Stromal cell of bone marrow (primary cell): ENCODE measurements around the gene TMEM134.
A peak's percentile ranks its signal among the peaks of the same experiment; 100 is the strongest.
"Not testable (repeated sequence)": the region's sequence is repeated elsewhere in the genome, so short reads cannot be mapped to it uniquely, and the experiment has no call there.

ENCODE experiments used
- DNase-seq: peaks from one replicate; pipeline ENCODE4 v3.0.0-alpha.2; 2012; ENCODE audit warnings: low read depth

TMEM134 gene

DNA sequence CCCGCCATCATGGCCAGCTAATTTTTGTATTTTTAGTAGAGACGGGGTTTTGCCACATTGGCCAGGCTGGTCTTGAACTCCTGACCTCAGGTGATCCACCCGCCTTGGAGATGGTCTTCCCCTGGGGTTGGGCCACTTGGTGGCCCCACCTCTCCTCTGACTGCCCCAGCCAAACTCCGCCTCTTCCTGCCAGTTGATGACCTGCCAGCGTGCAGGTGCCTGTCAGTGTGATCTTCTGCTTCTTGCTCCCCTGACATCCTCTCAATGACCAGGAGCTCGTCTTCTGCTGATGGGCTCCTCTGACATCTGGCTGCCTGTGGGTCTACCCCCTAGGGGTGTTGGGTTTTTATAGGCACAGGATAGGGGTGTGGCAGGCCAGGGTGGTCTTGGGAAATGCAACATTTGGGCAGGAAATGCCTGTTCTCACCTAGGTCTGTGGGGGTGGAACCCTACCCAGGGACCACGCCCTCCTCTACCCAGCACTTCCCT lies 16.9 kb upstream of the TMEM134 start:
- DNase-seq = not testable (repeated sequence)

DNA sequence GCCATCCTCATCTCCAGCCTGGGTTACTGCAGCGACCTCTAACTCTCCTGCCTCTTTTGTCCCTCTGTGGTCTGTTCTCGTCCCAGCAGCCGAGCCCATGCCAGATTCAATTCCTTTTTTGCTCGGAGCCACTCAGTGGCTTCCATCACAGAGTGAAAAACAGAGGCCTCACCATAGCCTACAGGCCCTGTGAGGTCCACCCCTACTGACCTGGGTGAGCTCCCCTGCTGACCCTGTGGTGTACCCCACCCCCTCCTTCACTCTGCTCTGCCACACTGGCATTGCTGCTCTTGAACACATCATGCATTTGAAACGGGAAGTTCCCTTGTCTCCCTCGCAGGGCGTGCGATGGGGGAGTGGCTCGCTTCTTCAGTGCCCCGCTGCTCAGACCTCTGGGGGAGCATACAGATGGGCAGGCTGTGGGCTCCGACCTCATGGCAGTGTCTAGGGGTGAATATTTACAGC lies 15.8 kb upstream of the TMEM134 start:
- DNase-seq = no peak

DNA sequence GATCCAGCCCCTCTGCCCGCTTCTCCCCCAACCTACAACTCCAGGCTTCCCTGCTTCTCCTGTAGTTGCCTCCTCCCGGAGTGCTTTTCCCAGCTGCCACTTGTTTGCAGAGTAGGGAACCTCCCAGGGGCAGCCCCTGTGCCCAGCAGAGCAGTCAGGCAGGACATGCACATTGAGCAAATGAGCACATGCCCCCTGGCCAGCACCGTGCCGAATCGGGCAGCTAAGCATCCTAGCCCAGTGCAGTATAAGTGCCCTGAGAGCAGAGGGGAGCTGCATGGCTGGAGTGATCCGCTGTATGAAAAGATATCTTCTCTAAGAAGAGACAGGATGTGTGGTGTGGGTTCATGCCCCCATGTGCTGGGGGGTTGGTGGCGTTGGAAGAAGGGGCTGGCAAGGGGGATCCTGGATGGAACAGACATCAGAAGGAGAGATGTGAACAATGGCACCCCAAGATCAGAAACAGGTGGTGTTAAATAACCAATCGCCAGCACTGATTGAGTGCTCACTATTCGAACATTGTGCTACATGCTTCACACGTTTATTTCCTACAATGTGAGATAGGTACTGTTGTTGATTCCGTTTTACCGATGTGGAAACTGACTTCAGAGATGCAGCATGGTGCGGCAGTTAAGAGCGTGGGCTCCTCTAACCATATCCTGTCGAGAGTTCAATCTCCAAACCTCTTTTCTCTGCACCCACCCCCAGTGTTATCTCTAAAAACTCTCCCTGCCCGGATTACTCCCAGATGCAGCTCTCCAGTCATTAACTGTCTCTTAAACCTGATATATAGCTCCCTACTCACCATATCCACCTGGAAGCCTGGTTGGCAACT lies 15.0 kb upstream of the TMEM134 start:
- no peak for DNase-seq

DNA sequence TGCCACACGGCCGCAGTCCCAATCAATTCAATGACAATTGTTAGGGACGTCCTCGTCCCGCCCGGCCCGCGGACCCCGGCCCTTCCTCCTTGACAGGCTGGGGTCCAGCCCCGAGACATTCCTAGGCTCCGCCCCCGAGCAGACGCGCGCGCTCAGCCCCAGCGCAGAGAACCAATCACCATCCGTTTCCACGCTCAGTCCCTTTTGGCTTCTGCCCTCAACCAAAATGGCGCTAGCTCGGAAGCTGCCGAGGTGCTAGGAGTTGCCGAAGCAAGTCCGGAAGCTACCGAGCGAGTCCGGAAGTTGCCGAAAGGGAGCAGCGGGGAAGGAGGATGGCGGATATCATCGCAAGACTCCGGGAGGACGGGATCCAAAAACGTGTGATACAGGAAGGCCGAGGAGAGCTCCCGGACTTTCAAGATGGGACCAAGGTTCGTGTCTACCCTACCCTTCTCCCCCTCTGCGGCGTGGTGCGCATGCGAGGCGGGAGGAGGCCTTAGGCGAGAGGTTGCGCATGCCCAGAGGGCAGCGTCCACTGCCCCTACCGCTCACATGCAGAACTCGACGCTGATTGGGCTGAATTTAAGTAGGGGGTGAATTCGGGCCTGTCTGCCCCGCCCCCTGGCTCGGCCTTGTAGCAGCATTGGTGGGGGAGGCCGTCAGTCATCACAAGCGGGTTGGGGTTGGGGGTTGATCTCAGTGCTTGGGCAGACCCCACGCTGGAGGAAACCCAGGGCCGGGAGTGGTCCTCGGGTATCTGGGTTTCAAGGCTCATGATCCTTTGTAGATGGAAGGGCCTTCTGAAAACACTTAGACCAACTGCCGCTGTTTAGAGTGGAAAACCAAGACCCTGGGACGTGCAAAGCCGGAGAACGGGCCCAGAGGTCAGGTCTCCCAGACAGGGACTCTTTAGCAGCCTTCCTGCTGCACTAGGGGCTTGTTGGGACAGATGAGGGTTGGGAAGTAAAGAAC lies 14.1 kb upstream of the TMEM134 start, which contains the start of gene AIP:
Gene AIP (plus strand): TSS at position 200 of the 972 bp plus-strand sequence. CDS start 133 bp downstream, at position 333.
- peak; percentile 97 for DNase-seq

DNA sequence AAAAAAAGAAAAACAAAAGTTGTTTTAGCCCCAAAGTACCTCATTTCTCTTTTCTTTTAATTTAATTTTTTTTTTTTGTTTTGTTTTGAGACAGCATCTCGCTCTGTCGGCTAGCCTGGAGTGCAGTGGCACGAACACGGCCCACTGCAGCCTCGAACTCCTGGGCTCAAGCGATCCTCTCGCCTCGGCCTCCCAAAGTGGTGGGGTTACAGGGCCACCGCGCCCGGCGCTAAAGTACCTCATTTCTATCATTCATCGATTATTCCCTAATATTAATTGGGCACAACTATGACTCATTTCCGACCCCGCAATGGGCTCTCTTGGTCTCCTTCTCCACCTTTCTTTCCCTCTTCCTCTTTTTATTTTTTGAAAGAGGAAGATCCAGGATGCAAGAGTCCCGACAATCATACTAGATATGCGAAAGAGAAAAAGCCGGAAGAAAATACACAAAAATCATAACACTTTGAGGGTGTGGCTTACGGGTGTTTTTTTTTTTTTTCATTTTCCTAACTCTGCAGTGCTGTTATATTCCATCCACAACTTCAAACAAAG lies 13.3 kb upstream of the TMEM134 start:
- DNase-seq = no peak

DNA sequence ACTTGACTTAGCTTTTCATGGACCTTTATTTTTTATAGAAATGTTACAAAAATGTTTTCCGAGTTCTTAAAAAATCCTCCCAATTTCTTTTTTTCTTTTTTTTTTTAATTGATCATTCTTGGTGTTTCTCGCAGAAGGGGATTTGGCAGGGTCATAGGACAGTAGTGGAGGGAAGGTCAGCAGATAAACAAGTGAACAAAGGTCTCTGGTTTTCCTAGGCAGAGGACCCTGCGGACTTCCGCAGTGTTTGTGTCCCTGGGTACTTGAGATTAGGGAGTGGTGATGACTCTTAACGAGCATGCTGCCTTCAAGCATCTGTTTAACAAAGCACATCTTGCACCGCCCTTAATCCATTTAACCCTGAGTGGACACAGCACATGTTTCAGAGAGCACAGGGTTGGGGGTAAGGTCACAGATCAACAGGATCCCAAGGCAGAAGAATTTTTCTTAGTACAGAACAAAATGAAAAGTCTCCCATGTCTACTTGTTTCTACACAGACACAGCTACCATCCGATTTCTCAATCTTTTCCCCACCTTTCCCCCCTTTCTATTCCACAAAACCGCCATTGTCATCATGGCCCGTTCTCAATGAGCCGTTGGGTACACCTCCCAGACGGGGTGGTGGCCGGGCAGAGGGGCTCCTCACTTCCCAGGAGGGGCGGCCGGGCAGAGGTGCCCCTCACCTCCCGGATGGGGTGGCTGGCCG lies 8.4 kb upstream of the TMEM134 start:
- not testable (repeated sequence) for DNase-seq

DNA sequence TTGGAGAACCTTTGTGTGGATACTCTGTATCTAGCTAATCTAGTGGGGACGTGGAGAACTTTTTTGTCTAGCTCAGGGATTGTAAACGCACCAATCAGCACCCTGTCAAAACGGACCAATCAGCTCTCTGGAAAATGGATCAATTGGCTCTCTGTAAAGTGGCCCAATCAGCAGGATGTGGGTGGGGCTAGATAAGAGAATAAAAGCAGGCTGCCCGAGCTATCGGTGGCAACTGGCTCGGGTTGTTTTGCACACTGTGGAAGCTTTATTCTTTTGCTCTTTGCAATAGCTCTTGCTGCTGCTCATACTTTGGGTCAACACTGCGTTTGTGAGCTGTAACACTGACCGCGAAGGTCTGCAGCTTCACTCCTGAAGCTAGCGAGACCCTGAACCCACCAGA lies 7.6 kb upstream of the TMEM134 start:
- not testable (repeated sequence) for DNase-seq

DNA sequence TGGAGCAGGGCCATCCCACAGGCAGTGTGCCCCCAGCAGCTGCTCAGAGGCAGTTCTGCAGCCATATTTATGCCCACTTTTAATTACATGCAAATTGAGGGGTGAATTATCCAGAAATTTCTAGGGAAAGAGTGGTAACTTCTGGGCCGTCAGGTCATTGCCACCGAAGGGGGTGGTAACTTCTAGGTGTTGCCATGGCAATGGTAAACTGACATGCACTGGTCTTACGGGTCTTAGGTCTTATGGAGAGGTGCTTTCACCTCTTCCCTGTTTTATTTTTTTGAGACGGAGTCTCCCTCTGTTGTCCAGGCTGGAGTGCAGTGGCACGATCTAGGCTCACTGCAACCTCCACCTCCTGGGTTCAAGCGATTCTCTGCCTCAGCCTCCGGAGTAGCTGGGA lies 3.8 kb upstream of the TMEM134 start:
- DNase-seq = no peak

DNA sequence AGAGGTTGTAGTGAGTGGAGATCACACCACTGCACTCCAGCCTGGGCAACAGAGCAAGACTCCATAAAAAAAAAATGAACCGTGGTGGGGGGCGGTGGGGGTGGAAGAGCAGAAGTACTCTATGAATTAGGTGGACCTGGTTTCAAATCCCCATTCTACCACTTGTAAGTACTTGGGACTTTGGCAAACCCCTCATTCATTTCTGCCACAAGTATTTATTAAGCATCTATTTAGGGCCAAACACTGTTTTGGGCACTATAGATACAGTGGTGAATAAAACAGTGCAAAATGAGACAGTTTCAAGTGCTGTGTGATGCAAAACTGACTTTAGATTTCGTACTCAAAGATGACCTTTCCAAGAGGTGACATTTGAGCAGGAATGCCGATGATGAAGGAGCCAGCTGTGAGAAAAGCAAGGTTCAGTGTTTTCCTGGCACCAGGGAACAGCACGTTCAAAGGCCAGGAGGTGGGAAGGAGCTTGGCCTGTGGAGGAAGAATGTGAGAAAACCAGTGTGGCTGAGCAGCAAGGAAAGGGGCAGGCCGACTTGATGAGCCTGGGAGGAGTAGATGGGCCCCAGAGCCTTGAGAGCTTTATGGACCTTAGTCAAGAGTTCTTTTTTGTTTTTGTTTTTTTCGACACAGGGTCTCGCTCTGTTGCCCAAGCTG lies 1.4 kb upstream of the TMEM134 start:
- no peak for DNase-seq

DNA sequence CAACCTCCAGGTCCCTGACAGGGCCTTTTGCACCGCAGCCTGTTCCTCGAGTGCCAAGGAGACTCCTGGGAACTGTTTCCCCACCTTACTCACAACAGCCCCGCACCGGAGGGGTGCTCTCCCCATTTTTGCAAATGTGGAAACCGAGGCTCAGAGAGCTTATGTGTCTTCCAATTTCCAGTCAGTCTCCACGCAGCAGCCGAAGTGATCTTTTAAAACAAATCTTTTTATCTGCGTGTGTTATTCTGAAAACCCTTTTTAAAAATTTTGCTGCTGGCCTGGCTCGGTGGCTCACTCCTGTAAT lies 409 bp upstream of the TMEM134 start:
- no peak for DNase-seq

DNA sequence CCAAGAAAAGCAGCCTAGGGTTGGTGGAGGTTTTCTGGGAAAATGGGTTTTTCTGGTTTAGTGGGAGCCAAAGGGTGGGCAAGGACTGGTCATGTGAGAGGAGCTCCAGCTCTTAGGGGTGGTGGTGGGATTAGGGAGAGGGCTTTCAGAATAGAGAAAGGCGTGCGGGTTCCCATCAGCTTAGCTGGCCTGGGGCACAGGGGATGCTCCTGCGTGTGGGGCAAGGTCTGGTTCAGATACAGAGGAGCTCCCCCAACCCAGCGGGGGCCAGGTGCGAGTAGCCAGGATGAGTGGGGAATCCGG lies 644 bp downstream of the TMEM134 start:
- DNase-seq = no peak

DNA sequence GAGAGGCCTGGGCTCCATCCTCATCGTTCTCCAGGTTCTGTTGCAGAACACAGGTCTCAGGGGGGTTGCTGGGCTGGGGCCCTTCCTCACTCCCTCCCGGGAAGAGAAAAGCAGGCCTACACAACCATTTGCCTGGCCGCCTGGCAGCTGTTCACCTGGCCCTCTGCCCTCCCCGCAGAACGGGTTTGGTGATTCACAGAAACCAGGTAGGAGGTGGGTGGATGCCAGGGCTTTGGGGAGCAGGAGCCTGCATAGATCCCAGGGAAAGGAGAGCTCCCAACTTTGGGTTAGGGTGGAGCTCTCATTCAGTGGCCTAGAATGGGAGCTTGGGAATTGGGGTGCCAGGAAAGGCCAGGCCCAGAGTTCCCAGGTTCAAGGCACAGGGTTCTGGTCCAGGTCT lies 995 bp downstream of the TMEM134 start:
- DNase-seq = no peak

DNA sequence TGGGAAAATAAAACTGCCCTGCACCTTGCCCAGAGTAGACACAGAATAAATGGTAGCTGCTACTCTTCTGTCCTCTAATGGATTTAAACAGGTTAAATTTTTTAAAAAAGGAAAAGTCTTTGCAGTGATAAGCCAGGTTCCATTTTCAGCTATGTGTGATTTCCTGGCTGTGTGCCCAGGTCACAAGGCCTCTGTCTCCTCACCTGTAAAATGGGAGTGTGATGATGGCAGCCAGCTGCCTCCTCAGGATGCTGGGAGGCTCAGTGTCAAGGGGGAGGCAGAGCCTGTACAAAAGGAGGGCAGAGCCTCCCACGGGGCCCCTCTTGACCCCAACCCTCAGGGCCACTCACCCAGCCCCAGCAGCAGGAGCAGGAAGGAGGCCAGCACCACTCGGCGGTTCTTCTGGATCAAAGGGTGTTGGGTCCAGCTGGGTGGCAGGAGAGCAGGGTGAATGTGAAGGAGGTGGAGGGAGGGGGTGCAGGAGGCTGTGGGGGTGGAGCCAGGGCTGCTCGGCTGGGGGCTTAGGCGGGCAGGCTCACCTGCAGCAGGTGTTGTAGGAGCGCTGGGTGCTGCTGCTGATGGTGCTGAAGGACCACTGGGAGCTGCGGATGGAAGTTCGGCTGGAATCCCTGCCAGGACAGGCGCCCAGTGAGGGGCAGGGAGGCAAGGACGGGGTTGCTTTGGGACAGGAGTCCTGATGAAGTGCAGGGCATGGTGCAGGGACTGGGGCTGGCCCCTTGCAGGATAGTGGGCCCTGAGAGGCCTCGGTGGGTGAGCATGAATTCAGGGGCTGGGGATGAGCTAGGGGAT lies 1.9 kb downstream of the TMEM134 start:
- DNase-seq = no peak

DNA sequence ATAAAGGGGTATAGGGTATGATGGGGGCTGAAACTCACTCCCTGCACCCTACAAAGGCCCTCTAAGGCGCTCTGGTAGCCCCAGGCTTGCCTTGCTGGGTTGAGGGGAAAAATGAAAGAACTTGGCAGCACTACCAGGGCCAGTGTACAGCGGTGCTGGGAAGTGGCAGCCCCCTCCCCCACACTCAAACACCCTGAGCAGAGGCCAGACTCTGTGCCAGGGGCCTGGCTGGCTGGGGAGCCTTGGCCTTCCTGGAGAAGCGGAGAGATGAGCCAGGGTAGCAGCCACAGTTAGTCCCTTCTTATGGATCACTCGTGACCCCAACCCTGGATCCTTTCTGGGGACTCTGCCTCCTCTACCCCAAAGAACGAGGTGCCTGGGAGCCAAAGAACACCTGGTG lies 2.7 kb downstream of the TMEM134 start:
- no peak for DNase-seq

DNA sequence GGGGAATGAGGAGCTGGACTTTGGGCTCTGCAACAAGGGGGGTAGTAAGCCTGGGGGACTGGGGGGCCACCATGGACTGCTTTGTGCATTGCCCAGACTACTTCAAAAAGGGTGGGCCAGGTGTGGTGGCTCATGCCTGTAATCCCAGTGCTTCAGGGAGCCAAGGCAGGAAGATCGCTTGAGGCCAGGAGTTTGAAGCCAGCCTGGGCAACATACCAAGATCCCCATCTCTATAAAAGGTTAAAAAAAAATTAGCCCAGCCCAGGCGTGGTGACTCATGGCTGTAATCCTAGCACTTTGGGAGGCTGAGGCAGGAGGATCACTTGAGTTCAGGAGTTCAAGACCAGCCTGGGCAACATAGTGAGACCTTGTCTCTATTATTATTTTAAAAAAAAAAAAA lies 3.5 kb downstream of the TMEM134 start:
- not testable (repeated sequence) for DNase-seq

DNA sequence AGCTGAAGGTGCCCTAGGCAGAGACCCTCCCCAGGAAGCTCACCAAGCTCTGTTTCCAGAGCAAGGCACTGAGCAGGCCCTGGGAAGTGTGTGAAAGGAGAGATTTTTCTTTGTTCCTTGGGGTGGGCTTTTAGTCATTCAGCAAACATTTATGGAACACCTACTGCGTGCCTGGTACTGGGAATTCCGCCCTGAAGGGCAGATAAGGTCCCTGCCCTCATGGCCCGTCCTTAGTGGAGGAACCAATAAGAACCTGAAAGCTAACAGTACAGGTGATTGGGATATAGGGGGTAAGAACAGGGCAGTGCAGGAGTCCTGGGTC lies 3.9 kb downstream of the TMEM134 start:
- no peak for DNase-seq

DNA sequence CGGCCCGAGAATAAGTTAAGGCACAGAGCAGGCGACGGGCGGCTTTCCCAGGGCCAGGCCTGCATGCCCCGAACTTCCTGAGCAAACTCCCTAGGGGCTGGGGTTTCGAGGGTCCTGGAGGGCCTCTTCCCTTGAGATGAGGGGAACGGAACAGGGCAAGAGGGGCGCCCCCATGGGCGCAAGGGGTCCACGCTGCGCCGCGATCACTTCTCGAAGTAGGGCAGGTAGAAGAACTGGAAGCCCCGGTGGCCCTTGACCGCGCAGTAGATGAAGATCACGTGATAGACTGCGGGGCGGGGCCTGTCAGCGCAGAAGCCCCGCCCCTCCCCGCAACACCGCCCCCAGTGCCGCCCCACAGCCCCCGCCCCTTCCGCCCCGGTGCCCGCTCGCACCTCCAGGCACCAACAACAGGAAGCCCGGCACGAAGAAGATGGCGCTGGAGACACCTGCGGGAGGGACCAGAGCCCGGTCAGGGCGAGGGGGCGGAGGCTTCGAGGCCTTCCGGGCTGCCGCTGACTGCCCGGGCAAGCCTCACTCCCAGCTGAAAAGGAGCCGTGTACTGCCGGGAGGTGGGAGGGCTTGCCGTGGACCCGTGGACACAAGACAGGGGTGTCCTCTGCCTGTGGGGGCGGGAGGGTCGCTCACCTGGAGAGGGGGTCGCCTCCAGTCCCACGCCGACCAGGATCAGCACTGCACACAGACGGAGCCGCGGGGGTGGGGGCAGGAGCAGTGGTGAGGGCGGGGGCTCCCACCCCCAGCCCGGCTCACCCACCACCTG lies 4.5 kb downstream of the TMEM134 start:
- DNase-seq = peak; percentile 25

DNA sequence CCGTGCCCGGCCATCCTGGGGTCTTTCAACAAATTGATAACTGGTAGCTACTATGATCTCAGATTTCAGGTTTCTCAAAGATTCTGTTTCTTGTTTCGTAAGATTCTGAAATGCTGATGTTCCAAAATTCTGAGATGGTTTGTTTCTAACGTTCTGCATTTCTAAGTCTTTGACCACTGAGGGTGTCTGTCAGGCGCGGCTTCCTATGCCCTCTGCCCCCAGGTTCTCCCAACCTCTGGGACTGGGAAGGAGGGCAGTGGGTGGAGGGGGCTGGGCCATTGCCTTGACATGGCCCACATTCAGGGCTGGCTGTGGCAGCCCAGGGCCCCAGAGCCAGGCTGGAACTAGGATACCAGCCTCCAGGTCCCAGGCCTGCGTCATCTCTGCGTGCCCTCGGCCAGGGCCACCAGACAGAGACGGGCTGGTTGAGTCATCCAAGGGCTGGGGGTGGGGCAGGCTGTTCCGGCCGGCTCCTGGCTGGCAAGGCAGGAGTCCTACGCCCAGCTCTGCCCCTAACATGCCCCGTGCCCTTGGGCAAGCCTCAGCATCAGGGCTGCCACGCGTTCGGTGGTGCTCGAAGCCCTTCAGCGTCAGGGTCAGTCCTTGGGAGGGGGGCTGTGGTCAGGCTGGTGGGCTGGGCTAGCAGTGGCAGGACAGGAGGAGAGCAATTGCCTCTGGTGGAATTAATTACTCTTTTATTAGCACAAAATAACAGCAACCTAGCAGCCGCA lies 5.2 kb downstream of the TMEM134 start:
- DNase-seq = no peak

DNA sequence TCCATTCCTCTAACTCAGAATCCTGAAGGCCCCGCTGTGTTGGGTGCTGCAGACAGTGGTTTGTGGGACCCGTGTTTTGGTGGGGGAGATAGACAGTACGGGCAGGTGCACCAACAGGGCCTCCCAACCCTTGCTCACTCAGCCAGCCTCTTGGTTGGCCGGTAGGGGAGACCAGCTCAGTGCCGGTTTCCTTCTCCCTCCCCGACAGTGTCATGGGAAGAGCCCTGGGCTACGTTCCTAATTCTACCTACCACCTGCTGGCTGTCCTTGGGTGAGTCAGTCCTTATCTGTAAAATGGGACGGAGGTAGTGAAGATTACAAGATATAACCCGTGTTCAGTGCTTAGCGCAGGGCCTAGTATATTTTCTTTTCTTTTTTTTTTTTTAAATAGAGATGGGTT lies 5.9 kb downstream of the TMEM134 start:
- no peak for DNase-seq
